IMR-90 (cell line): ENCODE measurements around the gene CLDN7. TPM values are rescaled to one million over a fixed set of nuclear protein-coding genes. Genes with fewer than 3 reads are reported as not detected.
A peak's percentile ranks its signal among the peaks of the same experiment; 100 is the strongest.

ENCODE experiments used
- ATAC-seq: fragments of 200-7000 bp; cut with Tn5 transposase; 2 replicates; pipeline ENCODE4 v1.9.1; 2020; ENCODE audit warnings: low read depth, mild to moderate bottlenecking, moderate library complexity
- BruUV-seq: library from RNA; stranded (reverse); fragments of 400-500 nt; replicated peaks from 2 replicates; lab custom pipeline; 2021; lab: Mats Ljungman, UMichigan
- CTCF ChIA-PET: fragments of 300-600 bp; formaldehyde crosslinking; extraction: SDS; loops from one replicate; lab custom pipeline; 2021; ENCODE audit warnings: antibody characterized with exemption; lab: Yijun Ruan, JAX
- POLR2A ChIA-PET: fragments of 300-600 bp; sonication (Branson Sonifier 250); formaldehyde crosslinking; loops from one replicate; lab custom pipeline; 2022; ENCODE audit warnings: antibody characterized with exemption; ENCODE audit not compliant: unreplicated experiment; lab: Charles Lee
- DNase-seq: peaks from one replicate; pipeline ENCODE4 v3.0.0; 2013
- H2AFZ ChIP-seq: replicated peaks from 2 replicates; pipeline ENCODE3; 2013; ENCODE audit warnings: low read length, mild to moderate bottlenecking; ENCODE audit not compliant: poor library complexity
- H2AK5ac ChIP-seq: 2 replicates; pipeline ENCODE4 v1.6.1; 2013; ENCODE audit warnings: low read depth, low read length, inconsistent platforms
- H2AK9ac ChIP-seq: replicated peaks from 2 replicates; pipeline ENCODE3; 2013; ENCODE audit warnings: mild to moderate bottlenecking, low read depth, low read length, moderate library complexity; ENCODE audit not compliant: poor library complexity
- H2BK120ac ChIP-seq: 2 replicates; pipeline ENCODE4 v1.6.1; 2013; ENCODE audit warnings: low read depth, low read length, inconsistent platforms
- H2BK15ac ChIP-seq: 3 replicates; pipeline ENCODE4 v1.6.1; 2013; ENCODE audit warnings: low read depth, low read length, inconsistent platforms
- H2BK20ac ChIP-seq: 2 replicates; pipeline ENCODE4 v1.6.1; 2013; ENCODE audit warnings: low read depth, mild to moderate bottlenecking, inconsistent platforms, low read length, moderate library complexity
- H2BK5ac ChIP-seq: 2 replicates; pipeline ENCODE4 v1.6.1; 2013; ENCODE audit warnings: mild to moderate bottlenecking, low read depth, low read length, inconsistent platforms; ENCODE audit not compliant: poor library complexity, severe bottlenecking
- H3K14ac ChIP-seq: replicated peaks from 2 replicates; pipeline ENCODE4 v1.6.1; 2013; ENCODE audit warnings: low read depth, low read length, inconsistent platforms
- H3K18ac ChIP-seq: 2 replicates; pipeline ENCODE4 v1.6.1; 2013; ENCODE audit warnings: low read depth, low read length, control low read depth
- H3K23ac ChIP-seq: 2 replicates; pipeline ENCODE4 v1.6.1; 2013; ENCODE audit warnings: low read depth, low read length, inconsistent platforms
- H3K27ac ChIP-seq: 2 replicates; pipeline ENCODE4 v1.5.1; 2013; ENCODE audit warnings: mild to moderate bottlenecking, control low read depth, low read length; ENCODE audit not compliant: insufficient read depth
- H3K27me3 ChIP-seq: 2 replicates; pipeline ENCODE4 v1.6.1; 2013; ENCODE audit warnings: low read length; ENCODE audit not compliant: control insufficient read depth, insufficient read depth
- H3K36me3 ChIP-seq: 2 replicates; pipeline ENCODE4 v1.6.1; 2013; ENCODE audit warnings: low read length, mixed read lengths; ENCODE audit not compliant: control insufficient read depth, insufficient read depth
- H3K4ac ChIP-seq: 2 replicates; pipeline ENCODE4 v1.6.1; 2013; ENCODE audit warnings: low read depth, low read length, inconsistent platforms
- H3K4me1 ChIP-seq: 2 replicates; pipeline ENCODE4 v1.6.1; 2013; ENCODE audit warnings: low read length, mixed read lengths; ENCODE audit not compliant: control insufficient read depth, insufficient read depth
- H3K4me2 ChIP-seq: 2 replicates; pipeline ENCODE4 v1.6.1; 2013; ENCODE audit warnings: low read depth, mild to moderate bottlenecking, control low read depth, low read length, moderate library complexity
- H3K4me3 ChIP-seq: 2 replicates; pipeline ENCODE4 v1.5.1; 2013; ENCODE audit warnings: low read depth, mild to moderate bottlenecking, control low read depth, low read length, moderate library complexity; ENCODE audit not compliant: insufficient read depth
- H3K56ac ChIP-seq: 2 replicates; pipeline ENCODE4 v1.6.1; 2013; ENCODE audit warnings: low read length, inconsistent platforms; ENCODE audit not compliant: insufficient read depth; ENCODE audit errors: extremely low read depth
- H3K79me1 ChIP-seq, 2 experiments: 2 replicates each; pipeline ENCODE4 v1.6.1; 2013; ENCODE audit warnings: low read length in 2 of 2, inconsistent platforms in 1 of 2, low read depth in 1 of 2
- H3K9ac ChIP-seq: 2 replicates; pipeline ENCODE4 v1.6.1; 2013; ENCODE audit warnings: low read depth, low read length, control low read depth
- H3K9me1 ChIP-seq: 2 replicates; pipeline ENCODE4 v1.6.1; 2013; ENCODE audit warnings: low read length, inconsistent platforms; ENCODE audit not compliant: insufficient read depth
- H3K9me3 ChIP-seq: 2 replicates; pipeline ENCODE4 v1.6.1; 2013; ENCODE audit warnings: low read length; ENCODE audit not compliant: control insufficient read depth, insufficient read depth
- H4K20me1 ChIP-seq: 2 replicates; pipeline ENCODE4 v1.6.1; 2013; ENCODE audit warnings: low read length, inconsistent platforms; ENCODE audit not compliant: insufficient read depth
- H4K5ac ChIP-seq: 2 replicates; pipeline ENCODE4 v1.6.1; 2013; ENCODE audit warnings: mild to moderate bottlenecking, low read depth, low read length, control low read depth
- H4K8ac ChIP-seq, 2 experiments: 2 replicates each; pipeline ENCODE4 v1.6.1; 2013; ENCODE audit warnings: low read depth in 2 of 2, low read length in 2 of 2, control low read depth in 1 of 2, inconsistent platforms in 1 of 2
- H4K91ac ChIP-seq: 2 replicates; pipeline ENCODE4 v1.6.1; 2013; ENCODE audit warnings: low read depth, low read length, inconsistent platforms; ENCODE audit not compliant: insufficient read depth
- CTCF ChIP-seq: conservative IDR thresholded peaks from 2 replicates; pipeline ENCODE4 v1.5.1; 2012; ENCODE audit warnings: mild to moderate bottlenecking, low read depth, low read length, improper control_type of control experiment
- FOS ChIP-seq: fragments of 150-350 bp; IDR thresholded peaks from 2 replicates; pipeline ENCODE4 v1.6.1; 2016; ENCODE audit warnings: low read depth, low read length
- MAZ ChIP-seq: IDR thresholded peaks from 2 replicates; pipeline ENCODE4 v1.6.1; 2012; ENCODE audit warnings: low read depth, mild to moderate bottlenecking, low read length, improper control_type of control experiment, moderate library complexity, borderline replicate concordance
- MXI1 ChIP-seq: IDR thresholded peaks from 2 replicates; pipeline ENCODE4 v1.6.1; 2012; ENCODE audit warnings: low read depth, mild to moderate bottlenecking, low read length, moderate library complexity, borderline replicate concordance
- POLR2A ChIP-seq: IDR thresholded peaks from 2 replicates; pipeline ENCODE4 v1.6.1; 2012; ENCODE audit warnings: mild to moderate bottlenecking, low read depth, low read length
- WGBS, 2 experiments: methylation state at CpG; one replicate each; pipeline versions ENCODE4 v1.1.5 to v1.1.7; 2013; ENCODE audit warnings: missing lambda C conversion rate in 2 of 2; ENCODE audit not compliant: insufficient read length in 1 of 2; ENCODE audit errors: extremely low coverage in 2 of 2; 5-methylcytosine and 5-hydroxymethylcytosine counted together
- dilution Hi-C: fragments of 300-500 bp; cut with HindIII; formaldehyde crosslinking; loops from one replicate; pipeline ENCODE4 v1.14.3; 2018; ENCODE audit warnings: low sequenced_read_pairs; ENCODE audit not compliant: unreplicated experiment
- in situ Hi-C: fragments of 300-500 bp; cut with MboI; formaldehyde crosslinking; loops from 3 replicates; pipeline ENCODE4 v1.14.3; 2019; ENCODE audit warnings: low sequenced_read_pairs, inconsistent platforms, mixed read lengths
- intact Hi-C: fragments of 100-400 bp; cut with micrococcal nuclease; formaldehyde crosslinking; loops from 2 replicates; pipeline ENCODE4 v1.10.0; 2022
- polyA plus RNA-seq, 3 experiments: library from polyadenylated mRNA; depleted of rRNA; stranded (reverse); fragments of >200 nt; gene quantifications; 2 replicates each; pipeline ENCODE4 v1.2.3, GENCODE V29; 2012; ENCODE audit warnings: low replicate concordance in 1 of 3
- total RNA-seq: library from RNA; depleted of rRNA; stranded (reverse); fragments of >200 nt; gene quantifications from 2 replicates; pipeline ENCODE4 v1.2.3, GENCODE V29; 2012

The CLDN7 gene
- total and polyA plus RNA-seq, 2 of the 4 experiments (the other 2 are of a cell fraction): 1.4 TPM

GRCh38 chr17:7307686-7308624, 45.7 kb upstream of the CLDN7 start:
- in situ Hi-C loops (loop anchor here (10.0 kb wide), 1 partner anchor 263 kb away; the partner anchor contains the start of gene SLC16A11), intact Hi-C loops (no loop called here), dilution Hi-C loops (no loop called here)
- WGBS, 2 experiments: 1% methylated on average over 34 of the region's 104 CpGs; no CpG with 5 or more reads in 1 of the 2 experiments
- peak overlapping the region; percentile 54 for H4K91ac ChIP-seq
- H3K4me1 ChIP-seq: no peaks in the 10 kb centered on the region; the same call in 1 of the 2 replicates
- H2AK5ac ChIP-seq: peak overlapping the region; percentile 87; the same call in 1 of the 2 replicates
- H3K9me3 ChIP-seq: no peaks in the 10 kb centered on the region
- H3K4ac ChIP-seq: peak overlapping the region; percentile 78
- peak overlapping the region; percentile 85 for H2AFZ ChIP-seq
- H3K36me3 ChIP-seq: peaks cover 23% of the 10 kb centered on the region
- peak overlapping the region; percentile 77 for H3K9ac ChIP-seq
- H2BK15ac ChIP-seq: no peak overlapping the region
- ChIA-PET POLR2A (no interaction called here), CTCF (no interaction called here)
- peak overlapping the region; percentile 68 for H3K4me3 ChIP-seq
- H2AK9ac ChIP-seq: peak overlapping the region; percentile 99
- H2BK20ac ChIP-seq: no peak overlapping the region
- peak overlapping the region; percentile 78; the same call in 1 of the 2 replicates for H3K23ac ChIP-seq
- no TSS peak for BruUV-seq
- H4K20me1 ChIP-seq: peaks cover 46% of the 10 kb centered on the region
- no peak overlapping the region for H4K5ac ChIP-seq
- ATAC-seq: peak; percentile 13
- H3K79me1 ChIP-seq: peaks cover 13 to 41% of the 10 kb centered on the region in 2 experiments; a peak in 3 of 4 replicates
- peak overlapping the region; percentile 87 for H2BK5ac ChIP-seq
- peaks cover 9% of the 10 kb centered on the region for H3K9me1 ChIP-seq
- H3K14ac ChIP-seq: peak overlapping the region; percentile 50
- DNase-seq: peak; percentile 34
- H4K8ac ChIP-seq: peak overlapping the region in 1 of 2 experiments; percentile 69; a peak in 1 of 4 replicates
- H3K27ac ChIP-seq: peak overlapping the region; percentile 74
- TF ChIP-seq CTCF: no peak
- TF ChIP-seq MAZ: peak; percentile 6; the same call in 1 of the 2 replicates
- peak; percentile 71 for TF ChIP-seq MXI1
- no peak for TF ChIP-seq FOS
- no peak; the same call in 1 of the 2 replicates for TF ChIP-seq POLR2A
- peak overlapping the region; percentile 76 for H3K56ac ChIP-seq
- H2BK120ac ChIP-seq: 0 out of 2 replicates have a peak overlapping the region, but pooled peaks have one; percentile 1
- H3K18ac ChIP-seq: no peak overlapping the region; the same call in 1 of the 2 replicates
- H3K4me2 ChIP-seq: peak overlapping the region; percentile 98
- H3K27me3 ChIP-seq: no peaks in the 10 kb centered on the region
